Measurements from ENCODE around the gene TPCN1. TPM values are rescaled to one million over a fixed set of nuclear protein-coding genes. Genes with fewer than 3 reads are reported as not detected.

TPCN1 gene
- total RNA-seq, 1 donor from 2014 or later = 7.9 TPM

GRCh38 chr12:113222730-113223531 lies 1.7 kb downstream of the TPCN1 start:
- Mint-ChIP-seq H3K4me3 (ENCODE audit: unreplicated experiment) (peak overlapping the region; percentile 30), H3K9me3 (ENCODE audit: unreplicated experiment) (peaks cover 3% of the 10 kb centered on the region), H3K27me3 (ENCODE audit: unreplicated experiment) (no peaks in the 10 kb centered on the region), H3K27ac (ENCODE audit: unreplicated experiment) (no peak overlapping the region), H3K4me1 (ENCODE audit: low read depth, unreplicated experiment) (peaks cover 7% of the 10 kb centered on the region), H3K36me3 (ENCODE audit: unreplicated experiment) (no peaks in the 10 kb centered on the region)
- no peak for DNase-seq
- TF ChIP-seq CTCF (IDR thresholded peaks at IDR 0.05; ENCODE audit: partially characterized antibody, unreplicated experiment) = no peak

- TF ChIP-seq CTCF (IDR thresholded peaks at IDR 0.05; ENCODE audit: partially characterized antibody, unreplicated experiment) = no peak
- peaks cover 7% of the 10 kb centered on the region for H3K4me1 Mint-ChIP-seq (ENCODE audit: low read depth, unreplicated experiment)
- H3K9me3 Mint-ChIP-seq (ENCODE audit: unreplicated experiment) = peaks cover 3% of the 10 kb centered on the region
- peaks cover 2% of the 10 kb centered on the region for H3K36me3 Mint-ChIP-seq (ENCODE audit: unreplicated experiment)
- no peak overlapping the region for H3K4me3 Mint-ChIP-seq (ENCODE audit: unreplicated experiment)
- H3K27ac Mint-ChIP-seq (ENCODE audit: unreplicated experiment) = no peak overlapping the region
- DNase-seq = no peak
- H3K27me3 Mint-ChIP-seq (ENCODE audit: unreplicated experiment) = no peaks in the 10 kb centered on the region
These were observed 3.7 kb downstream of the TPCN1 start for GRCh38 chr12:113224955-113225354.

GRCh38 chr12:113226696-113227568 lies 5.7 kb downstream of the TPCN1 start:
- no peak for TF ChIP-seq CTCF (IDR thresholded peaks at IDR 0.05; ENCODE audit: partially characterized antibody, unreplicated experiment)
- H3K9me3 Mint-ChIP-seq (ENCODE audit: unreplicated experiment) = peaks cover 6% of the 10 kb centered on the region
- DNase-seq = no peak
- H3K36me3 Mint-ChIP-seq (ENCODE audit: unreplicated experiment) = peaks cover 4% of the 10 kb centered on the region
- H3K4me3 Mint-ChIP-seq (ENCODE audit: unreplicated experiment) = no peak overlapping the region
- H3K27ac Mint-ChIP-seq (ENCODE audit: unreplicated experiment) = no peak overlapping the region
- H3K27me3 Mint-ChIP-seq (ENCODE audit: unreplicated experiment) = no peaks in the 10 kb centered on the region
- H3K4me1 Mint-ChIP-seq (ENCODE audit: low read depth, unreplicated experiment) = peaks cover 8% of the 10 kb centered on the region

GRCh38 chr12:113227686-113228391 lies 6.6 kb downstream of the TPCN1 start:
- H3K27ac Mint-ChIP-seq (ENCODE audit: unreplicated experiment) = no peak overlapping the region
- H3K36me3 Mint-ChIP-seq (ENCODE audit: unreplicated experiment) = peaks cover 4% of the 10 kb centered on the region
- H3K4me3 Mint-ChIP-seq (ENCODE audit: unreplicated experiment) = peak overlapping the region; percentile 25
- no peak for TF ChIP-seq CTCF (IDR thresholded peaks at IDR 0.05; ENCODE audit: partially characterized antibody, unreplicated experiment)
- DNase-seq = no peak
- H3K4me1 Mint-ChIP-seq (ENCODE audit: low read depth, unreplicated experiment) = peaks cover 15% of the 10 kb centered on the region
- peaks cover 3% of the 10 kb centered on the region for H3K9me3 Mint-ChIP-seq (ENCODE audit: unreplicated experiment)
- no peaks in the 10 kb centered on the region for H3K27me3 Mint-ChIP-seq (ENCODE audit: unreplicated experiment)
